Measurements from ENCODE around the gene PIGU.

Gene PIGU

DNA sequence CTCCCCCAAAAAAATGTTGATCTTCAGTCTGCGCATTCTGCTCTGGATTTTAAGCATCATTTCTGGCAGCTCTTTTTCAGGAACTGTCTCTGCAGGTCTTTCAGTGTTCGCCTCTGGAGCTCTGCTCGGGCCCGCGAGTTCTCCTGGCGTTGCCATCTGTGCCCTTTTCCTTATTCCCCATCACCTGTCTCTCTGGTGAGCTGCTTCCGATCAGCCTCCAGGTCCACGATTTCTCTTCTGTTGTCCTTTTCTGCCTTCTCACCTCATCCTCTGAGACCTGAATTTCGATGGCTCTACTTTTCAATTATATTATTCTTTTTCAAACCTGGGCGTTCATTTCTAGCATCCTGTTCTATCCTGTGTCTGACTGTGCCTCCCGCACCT lies 119.0 kb downstream of the PIGU start:
- DNase-seq (ENCODE audit: low read depth), result peak; percentile 31

DNA sequence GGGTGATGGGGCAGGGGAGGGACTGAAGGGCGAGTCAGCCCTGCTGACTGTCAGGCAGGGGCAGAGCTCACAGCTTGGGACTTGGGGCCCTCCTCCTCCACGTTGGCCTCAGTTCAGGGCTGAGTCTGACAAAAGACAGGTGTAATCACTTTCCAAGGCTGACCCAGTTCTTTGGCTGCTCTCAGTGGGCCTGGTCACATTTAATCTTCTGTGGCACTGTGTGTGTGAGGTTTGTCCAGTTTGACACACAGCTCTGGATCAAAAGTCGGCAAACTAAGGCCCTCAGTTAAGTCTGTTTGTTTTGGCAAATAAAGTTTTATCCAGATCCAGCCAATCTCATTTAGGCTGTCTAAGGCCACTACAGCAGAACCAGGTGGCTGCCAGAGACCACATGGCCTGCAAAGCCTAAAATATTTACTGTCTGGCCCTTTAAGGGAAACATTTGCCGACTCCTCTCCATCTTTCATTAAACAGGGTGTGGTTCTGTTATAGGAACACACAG lies 123.5 kb downstream of the PIGU start:
- DNase-seq (ENCODE audit: low read depth), result no peak

DNA sequence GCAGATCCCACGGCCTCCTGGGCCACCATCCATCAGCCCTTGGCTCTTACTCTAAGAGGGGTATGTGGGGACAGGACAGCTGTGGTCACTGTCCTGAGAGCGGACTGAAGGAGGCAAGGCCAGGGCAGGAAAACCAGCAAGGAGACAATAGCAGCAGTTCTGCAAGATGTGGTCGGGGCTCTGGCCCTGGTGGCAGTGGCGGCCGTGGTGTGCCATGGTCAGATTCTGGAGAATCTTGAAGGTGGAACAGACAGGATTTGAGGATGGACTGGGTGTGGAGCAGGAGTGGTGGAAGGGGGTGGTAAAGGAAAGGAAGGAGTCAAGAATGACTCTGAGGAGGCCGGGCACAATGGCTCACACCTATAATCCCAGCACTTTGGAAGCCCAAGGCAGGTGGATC lies 124.3 kb downstream of the PIGU start:
- DNase-seq (ENCODE audit: low read depth), result no peak

DNA sequence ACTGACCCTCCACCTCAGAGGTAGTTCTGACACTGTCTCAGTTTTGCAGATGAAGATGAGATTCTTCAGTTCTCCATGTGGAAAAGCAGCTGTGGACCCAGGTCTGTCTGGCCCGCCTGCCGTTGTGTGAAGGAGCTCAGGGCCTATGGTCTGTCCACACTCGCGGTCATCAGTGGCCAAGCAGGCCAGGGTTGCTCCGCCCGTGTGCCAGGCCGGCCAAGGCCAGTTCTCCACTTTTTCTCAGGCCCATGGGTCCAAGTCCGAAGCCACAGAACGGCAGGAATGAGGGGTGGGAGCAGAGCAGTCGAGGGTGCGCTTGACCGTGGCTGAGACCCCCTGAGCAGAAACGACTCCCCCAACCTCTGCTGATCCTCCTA lies 127.0 kb downstream of the PIGU start:
- no peak for DNase-seq (ENCODE audit: low read depth)

DNA sequence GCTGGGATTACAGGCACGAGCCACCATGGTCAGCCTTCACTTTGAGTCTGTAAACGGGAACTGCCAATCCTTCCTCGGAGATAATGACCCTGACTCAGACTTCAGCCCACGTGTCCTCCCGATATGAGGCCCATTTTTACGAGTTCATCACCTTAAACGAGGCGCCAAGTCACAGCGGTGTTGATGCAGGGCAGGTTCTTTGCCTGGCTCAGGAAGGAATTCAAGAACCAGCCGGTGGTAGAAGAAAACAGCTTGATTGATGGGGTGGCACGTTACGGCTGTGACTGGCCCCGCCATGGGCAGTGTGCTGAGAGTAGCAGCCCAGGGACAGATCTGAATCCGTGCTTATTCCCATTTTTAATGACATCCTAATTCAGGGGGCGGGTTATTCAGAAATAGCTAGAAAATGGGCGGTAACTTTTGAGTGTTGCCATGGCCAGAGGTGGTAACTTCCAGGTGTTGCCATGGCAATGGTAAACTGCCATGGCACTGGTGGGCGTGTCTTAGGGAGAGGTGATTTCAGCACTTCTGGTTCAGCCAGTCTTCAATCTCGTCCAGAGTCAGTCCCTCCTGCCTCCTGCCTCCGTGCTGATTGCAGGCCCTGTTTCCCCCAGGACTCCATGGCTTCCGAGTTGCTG lies 127.5 kb downstream of the PIGU start:
- DNase-seq (ENCODE audit: low read depth), result peak; percentile 24

DNA sequence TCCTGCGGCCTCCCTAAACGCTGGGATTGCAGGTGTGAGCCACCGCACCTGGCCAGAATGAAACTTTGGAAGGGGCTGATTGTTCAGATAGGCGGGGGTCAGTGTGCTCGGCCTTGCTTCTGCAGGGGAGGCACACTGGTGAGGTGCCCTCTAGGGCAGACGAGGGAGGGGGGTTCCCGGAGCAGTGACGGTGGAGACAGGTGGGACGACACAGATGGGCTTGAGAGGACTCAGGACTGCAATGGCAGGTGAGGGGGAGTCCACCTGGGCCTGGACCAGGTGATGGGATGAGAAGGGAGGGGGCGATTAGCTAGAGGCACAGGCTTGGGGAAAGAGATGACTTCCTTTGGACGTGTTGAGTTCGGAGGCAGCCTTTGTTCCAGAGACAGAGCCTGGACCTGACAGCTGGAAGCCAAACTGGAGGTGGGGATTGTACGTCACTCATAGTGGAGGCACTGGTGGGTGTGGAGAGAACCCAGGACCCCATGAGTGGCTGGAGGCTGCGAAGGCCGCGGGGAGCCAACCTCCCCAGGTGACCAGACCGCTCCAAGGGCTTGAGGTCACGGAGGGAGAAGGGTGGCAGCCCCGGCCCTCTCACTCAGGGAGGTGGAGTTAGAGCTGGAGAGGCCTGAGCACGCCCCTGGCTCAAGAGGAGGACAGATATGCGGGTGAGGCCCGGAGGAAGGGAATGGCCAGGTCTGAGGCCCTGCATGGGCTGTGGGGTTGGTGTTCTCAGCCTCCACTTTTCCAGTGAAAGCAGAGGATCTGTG lies 128.9 kb downstream of the PIGU start:
- DNase-seq (ENCODE audit: low read depth), result no peak

DNA sequence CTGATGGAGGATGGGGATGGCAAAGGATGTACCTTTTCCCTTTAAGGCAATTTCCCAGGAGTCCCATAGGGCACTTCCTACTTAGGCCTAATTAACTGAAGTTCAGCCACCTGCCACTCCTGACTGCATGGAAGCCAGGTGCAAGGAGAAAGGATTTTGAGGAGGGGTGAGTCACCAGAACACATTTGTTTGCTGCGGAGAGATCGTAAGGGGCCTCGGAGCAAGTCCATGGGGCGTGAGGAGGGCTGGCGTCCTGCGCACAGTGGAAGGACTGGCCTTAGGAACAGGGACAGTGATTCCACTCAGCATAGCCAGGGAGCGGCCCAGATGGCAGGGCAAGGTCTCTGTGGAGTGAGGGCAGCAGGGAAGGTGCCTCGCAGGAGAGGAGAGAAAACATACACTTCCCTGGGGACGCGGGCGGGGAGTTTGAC lies 130.1 kb downstream of the PIGU start:
- DNase-seq (ENCODE audit: low read depth), result no peak

DNA sequence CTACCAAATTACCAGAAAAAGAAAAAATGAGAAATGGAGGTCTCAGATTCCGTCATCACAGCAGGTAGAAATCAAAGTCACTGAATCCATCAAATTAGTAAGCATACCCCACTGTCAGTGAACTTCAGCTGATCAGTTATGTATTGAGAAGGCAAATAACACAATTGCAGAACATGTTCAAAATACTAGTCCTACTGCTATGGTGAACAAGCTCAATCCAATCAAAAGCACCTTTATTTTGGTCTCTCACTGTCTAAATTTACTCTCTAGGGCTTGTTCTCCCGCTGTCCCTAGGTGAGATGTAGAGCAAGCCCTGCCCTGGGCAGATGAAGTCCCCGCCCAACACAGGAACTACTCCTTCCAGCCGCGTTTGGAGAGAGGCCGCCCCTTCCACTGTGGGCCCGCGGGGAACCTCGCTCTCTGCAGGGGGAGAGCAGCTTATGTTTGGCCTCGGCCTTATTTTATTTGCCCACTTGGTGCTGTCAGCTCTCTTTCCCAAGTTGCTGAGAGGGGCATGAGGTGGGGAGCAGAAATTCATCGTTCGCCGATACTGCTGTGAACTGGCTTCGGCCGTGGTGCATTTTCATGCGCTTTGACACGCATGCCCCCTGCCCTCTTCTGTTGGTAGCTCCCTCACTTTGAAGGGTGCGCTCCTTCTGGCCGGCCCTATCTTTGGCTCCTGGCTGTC lies 132.6 kb downstream of the PIGU start:
- DNase-seq (ENCODE audit: low read depth), result no peak

DNA sequence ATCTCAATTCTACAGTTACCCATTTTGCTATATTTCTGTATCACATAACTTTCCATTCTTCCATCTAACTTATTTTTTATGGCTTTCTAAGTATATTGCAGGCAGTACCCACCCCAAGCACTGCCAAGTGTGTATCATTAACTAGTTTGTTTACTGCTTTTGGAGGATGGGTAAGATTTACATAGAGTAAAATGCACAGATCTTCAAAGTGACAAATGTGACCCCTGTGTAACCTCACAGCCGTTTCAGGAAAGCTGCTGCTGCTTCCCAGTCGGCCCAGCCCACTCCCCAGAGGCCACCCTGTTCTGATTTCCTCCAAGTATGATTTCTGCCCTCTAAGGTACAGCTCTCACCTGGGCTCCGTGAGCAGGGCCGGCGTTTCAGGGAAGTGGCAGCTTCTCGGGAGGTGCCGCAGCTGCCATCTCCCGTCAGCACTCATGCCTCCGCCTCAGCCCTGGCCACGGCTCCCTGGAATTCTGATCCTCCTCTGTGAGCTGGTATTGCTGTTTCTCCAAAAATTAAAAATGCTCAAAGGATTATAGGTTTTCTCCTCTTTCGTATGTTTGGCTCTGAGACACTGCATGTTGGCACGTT lies 133.3 kb downstream of the PIGU start:
- no peak for DNase-seq (ENCODE audit: low read depth)

DNA sequence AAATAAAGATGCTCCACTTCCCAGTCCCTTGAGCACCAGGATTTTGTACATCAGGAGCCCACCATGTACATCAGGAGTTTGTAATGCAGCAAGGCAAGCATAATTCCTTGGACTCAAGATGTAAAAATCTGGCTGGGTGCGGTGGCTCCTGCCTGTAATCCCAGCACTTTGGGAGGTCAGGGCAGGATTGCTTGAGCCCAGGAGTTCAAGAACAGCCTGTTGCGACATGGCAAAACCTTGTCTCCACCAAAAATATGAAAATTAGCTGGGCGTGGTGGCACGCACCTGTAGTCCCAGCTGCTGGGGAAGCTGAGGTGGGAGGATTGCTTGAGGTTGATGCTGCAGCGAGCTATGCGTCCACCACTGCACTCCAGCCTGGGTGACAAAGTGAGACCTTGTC lies 134.5 kb downstream of the PIGU start:
- DNase-seq (ENCODE audit: low read depth), result no peak

DNA sequence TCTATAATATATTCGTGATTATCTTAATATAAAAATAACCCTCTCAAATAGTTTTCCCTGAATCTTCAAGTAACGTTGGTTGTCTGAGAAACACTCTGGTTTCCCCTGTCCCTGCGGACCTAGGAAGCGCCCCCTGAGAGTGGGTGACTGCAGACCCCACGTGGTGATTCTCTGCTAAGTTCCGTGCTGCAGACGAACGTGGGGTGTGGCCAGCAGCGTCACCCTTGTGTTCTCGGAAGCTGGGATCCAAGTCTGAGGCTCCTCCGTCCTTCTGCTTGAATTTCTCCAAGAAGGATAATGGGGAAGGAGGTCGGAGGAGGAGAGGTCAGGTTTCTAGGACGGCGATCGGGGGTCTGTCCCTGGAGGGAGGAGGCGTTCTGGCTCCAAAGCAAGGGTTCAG lies 135.0 kb downstream of the PIGU start:
- DNase-seq (ENCODE audit: low read depth), result no peak

DNA sequence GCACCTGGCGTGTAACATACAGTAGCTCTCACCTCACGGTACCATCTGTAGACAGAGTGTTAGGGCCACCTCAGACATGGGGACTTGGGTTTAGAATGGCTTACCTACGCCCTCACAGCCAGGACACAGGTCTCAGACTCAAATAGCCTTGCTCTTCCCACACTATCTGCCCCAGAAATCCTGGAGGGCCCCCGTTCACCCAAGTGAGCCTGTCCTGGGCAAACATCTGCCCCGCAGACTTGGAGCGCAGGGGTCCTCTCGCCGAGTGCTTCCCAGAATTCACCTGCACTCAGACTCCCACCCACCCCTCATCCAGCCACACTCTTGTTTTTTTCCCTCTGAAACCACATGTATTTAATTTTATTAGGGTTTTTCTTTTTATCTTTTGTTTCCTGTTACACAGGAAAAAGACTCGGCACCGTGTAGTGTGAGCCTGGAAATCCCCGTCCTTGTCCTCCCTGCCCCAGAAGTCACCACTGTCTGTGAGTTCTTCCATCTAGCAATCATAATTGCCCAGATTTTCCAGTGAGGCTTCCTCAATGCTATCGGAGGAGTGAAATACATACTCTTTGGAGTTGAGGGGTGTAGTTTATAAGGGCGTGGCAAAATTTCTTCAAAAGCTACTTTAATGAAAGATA lies 135.5 kb downstream of the PIGU start:
- no peak for DNase-seq (ENCODE audit: low read depth)

DNA sequence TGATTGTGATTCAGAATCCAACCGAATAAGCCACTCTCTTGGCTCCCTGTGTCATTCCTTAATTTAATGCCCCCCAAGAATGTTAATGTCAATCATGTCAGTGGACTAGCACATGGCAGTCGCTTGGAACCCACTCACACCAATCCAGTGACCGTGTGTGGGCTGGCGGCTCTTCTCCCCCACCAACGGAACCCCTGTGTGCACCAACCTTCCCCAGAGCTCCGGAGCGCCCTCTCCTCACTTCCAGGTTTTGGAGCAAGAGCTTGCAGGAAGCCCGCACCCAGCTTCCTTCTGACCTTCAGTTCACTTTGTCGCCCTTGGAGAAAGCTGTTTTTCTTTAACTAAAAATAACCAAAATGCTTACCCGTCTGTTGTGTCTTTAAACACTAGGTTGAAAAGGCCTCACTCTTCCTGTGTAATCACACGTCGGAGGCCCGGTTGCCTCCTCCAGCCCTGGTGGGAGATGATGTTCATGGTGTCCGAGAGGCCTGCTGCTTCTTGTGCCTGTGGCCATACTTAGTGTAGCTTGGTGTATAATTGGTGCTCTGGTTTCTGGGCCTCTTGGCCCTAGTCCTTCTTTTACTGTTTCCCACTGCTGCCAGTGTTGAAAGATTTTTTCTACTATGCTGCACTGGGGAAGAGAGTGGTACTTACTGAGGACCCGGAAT lies 136.2 kb downstream of the PIGU start:
- no peak for DNase-seq (ENCODE audit: low read depth)

DNA sequence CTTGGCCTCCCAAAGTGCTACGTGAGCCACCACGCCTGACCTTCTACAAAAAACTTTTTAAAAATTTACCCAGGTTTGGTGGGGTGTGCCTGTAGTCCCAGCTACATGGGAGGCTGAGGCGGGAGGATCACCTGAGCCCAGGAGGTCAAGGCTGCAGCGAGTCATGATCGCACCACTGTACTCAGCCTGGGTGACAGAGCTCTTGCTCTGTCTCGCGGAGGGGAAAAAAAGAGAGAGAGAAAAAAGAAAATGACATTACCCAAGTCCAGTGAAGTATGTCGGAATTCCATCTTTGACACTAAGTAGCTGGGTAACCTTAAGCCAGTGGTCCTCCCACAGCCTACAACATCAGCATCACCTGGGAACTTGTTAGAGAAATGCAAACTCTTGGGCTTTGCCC lies 137.1 kb downstream of the PIGU start:
- no peak for DNase-seq (ENCODE audit: low read depth)

DNA sequence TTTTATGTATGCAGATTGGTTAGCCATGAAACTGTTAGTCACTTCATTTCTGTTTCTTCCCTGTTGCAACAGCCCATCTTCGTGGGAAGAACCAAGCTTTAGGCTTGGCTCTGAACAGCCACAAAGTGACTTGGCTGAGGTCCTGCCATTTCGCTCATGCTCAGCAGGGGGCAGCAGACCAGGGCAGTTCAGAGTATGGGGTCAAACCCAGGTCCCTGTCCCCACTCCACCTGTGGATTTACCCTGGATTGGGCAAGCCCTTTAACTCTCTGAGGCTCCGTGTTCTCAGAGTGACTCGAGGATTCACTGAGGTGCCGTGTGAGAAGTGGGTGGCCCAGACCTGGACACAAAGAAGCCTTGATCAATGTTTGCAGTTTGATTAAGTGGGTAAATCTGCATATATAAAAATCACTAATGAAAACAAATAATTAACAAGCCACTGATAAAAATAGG lies 138.2 kb downstream of the PIGU start:
- DNase-seq (ENCODE audit: low read depth), result peak; percentile 65

DNA sequence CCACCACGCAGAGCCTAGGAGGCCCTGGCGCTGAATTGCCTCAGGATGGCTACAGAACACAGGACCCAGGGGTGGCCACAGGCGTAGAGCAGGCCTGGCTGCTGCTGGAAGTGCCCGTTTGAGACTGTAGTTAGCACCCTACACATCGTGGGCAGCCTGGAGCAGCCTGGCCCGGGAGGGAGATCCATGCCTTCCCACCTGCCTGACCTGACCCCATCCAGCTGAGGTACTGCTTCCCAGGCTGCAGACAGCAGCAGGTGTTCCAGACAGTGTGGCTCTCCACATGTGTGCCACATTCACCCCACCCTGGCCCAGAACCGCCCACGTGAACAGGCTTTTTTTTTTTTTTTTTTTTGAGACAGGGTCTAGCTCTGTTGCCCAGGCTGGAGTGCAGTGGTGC lies 139.2 kb downstream of the PIGU start:
- no peak for DNase-seq (ENCODE audit: low read depth)

DNA sequence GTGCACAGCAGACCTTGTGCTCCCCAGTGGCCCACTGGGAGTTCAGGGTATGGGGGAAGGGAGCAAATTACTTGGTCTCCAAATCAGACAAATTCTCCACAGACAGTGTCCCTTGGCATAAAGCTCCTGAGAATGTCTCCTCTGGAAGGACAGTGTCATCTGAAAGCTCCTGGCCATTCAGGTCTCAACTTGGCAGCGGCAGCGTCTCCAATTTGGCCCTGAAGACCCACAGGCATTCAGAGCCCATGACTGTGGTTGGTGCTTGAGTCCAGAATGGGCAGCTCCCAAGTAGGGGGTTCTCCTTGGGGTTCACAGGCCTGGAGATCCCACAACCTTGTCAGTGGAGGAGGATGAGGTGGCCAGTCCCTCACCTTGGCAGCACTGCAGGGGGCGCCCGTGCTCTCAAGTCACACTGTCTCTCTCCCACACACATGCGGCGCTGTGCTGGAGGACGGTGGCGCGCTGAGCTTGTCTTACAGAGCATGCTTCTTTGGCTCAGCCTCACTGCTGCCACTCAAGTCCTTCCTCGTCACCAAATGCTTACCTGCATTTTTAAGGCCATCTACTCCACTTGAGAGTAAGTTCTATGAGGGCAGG lies 140.0 kb downstream of the PIGU start:
- DNase-seq (ENCODE audit: low read depth), result peak; percentile 51

DNA sequence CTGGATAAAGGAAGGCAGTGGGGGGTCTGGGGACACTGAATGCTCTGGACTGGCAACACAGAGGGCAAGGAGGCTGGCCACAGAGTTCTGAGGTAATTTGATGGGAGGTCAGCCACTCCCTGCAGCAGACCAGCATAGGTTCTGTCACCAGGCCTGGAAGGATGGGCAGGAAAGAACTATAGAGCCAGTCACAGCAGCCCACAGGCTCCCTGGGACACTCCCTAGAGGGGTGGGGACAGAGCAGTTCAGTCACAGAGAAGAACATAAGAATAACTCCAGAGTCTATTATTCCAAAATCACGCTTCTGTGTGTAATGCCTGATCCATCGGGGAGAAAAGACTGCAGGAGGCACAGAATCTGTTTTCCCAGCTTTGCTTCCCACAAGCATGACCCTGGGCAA lies 141.0 kb downstream of the PIGU start:
- DNase-seq (ENCODE audit: low read depth), result no peak

DNA sequence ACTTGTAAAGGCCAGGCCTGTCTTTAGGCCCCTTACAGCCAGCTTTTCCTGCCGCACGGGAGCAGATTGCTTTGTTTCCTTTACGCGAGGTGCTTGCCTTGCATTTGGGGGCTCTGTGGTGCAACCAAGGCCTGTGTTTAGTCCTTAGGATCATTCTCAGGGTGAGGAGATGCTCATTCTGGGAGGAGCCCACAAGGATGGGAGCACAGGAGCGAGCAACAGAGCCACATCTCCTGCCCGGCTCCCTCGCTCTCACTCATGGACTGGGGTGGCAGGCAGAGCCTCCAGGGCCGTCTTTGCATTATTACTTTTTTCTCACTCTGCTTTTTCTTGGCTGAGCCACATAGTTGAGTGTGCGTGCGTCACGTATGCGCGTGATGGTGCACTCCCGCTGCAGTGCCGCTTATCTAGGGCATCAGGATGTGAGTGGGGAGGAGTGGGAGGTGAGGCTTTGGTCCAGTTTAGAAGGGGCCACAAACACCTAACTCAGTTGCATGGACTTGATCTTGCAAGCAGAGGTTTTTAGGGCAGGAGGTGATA lies 141.5 kb downstream of the PIGU start:
- DNase-seq (ENCODE audit: low read depth), result no peak

DNA sequence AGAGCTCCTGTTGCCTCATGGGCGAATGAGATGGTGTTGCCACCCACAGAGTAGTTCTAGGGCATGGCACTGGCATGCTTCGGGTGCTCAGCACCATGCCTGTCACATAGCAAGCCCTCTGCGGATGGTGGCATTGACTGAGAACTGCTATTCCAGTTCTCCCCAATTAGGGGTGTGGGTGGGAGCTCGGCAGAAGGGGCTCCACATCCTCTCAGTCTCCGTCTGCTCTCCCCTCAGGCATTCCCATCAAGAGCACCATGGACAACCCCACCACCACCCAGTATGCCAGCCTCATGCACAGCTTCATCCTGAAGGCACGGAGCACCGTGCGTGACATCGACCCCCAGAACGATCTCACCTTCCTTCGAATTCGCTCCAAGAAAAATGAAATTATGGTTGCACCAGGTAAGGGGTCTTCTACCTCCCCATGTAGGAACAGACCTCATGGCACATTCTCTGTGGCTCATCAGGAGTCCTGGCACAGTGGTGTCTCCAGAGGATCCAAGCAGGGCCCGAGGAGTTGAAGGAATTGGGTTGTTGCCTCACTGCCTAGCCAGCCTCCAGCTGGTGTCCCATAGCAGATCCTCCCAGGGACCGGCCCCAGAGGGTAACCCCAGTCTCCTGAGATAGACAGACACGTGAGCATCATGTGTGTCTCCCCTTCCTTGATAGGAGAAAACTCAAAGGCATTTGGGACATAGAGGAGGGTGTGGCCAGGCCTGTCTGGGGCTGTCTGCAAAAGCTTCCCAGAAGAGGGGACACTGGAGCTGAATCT lies 142.3 kb downstream of the PIGU start:
- DNase-seq (ENCODE audit: low read depth), result no peak

Measured in EH (cell line).